ENCODE data around the gene MOSMO.

DNA sequence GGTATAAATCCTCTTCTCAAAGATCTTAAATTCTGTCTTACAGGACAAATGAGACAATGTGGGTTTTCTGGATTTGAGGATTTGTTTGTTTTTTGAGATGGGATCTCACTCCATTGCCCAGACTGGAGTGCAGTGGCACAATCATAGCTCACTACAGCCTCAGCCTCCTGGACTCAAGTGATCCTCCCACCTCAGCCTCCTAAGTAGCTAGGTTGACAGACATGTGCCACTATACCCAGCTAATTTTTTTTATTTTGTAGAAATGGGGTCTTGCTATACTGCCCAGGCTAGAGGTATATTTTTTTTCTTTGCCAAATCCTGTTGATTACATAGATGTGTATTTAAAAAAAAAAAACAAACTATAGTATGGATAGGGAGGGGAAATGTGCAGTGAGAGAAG lies 122.6 kb downstream of the MOSMO start:
- TF ChIP-seq EP300 (IDR thresholded peaks at IDR 0.05; ENCODE audit: borderline replicate concordance) (no peak), CREB1 (IDR thresholded peaks at IDR 0.05; ENCODE audit: low read depth) (no peak), RAD21 (IDR thresholded peaks at IDR 0.05; ENCODE audit: low read depth) (no peak)
- TF ChIP-seq, protein P1, sequence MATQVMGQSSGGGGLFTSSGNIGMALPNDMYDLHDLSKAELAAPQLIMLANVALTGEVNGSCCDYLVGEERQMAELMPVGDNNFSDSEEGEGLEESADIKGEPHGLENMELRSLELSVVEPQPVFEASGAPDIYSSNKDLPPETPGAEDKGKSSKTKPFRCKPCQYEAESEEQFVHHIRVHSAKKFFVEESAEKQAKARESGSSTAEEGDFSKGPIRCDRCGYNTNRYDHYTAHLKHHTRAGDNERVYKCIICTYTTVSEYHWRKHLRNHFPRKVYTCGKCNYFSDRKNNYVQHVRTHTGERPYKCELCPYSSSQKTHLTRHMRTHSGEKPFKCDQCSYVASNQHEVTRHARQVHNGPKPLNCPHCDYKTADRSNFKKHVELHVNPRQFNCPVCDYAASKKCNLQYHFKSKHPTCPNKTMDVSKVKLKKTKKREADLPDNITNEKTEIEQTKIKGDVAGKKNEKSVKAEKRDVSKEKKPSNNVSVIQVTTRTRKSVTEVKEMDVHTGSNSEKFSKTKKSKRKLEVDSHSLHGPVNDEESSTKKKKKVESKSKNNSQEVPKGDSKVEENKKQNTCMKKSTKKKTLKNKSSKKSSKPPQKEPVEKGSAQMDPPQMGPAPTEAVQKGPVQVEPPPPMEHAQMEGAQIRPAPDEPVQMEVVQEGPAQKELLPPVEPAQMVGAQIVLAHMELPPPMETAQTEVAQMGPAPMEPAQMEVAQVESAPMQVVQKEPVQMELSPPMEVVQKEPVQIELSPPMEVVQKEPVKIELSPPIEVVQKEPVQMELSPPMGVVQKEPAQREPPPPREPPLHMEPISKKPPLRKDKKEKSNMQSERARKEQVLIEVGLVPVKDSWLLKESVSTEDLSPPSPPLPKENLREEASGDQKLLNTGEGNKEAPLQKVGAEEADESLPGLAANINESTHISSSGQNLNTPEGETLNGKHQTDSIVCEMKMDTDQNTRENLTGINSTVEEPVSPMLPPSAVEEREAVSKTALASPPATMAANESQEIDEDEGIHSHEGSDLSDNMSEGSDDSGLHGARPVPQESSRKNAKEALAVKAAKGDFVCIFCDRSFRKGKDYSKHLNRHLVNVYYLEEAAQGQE (IDR thresholded peaks at IDR 0.05; ENCODE audit: low read depth), result no peak
- TF ChIP-seq, protein P2, sequence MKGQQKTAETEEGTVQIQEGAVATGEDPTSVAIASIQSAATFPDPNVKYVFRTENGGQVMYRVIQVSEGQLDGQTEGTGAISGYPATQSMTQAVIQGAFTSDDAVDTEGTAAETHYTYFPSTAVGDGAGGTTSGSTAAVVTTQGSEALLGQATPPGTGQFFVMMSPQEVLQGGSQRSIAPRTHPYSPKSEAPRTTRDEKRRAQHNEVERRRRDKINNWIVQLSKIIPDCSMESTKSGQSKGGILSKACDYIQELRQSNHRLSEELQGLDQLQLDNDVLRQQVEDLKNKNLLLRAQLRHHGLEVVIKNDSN (IDR thresholded peaks at IDR 0.05), result no peak
